GM12875 (cell line): ENCODE results near the gene NPR1.

Experiments used
- H3K4me3 ChIP-seq: one replicate; pipeline ENCODE4 v1.5.1; 2011; ENCODE audit warnings: low read depth, low read length, control low read depth
- CTCF ChIP-seq: IDR thresholded peaks from 2 replicates; pipeline ENCODE4 v1.5.1; 2011; ENCODE audit warnings: low read depth, mild to moderate bottlenecking, control low read depth, inconsistent platforms, low read length, moderate library complexity, borderline replicate concordance; ENCODE audit not compliant: insufficient read depth

The NPR1 gene

GRCh38 chr1:153649137-153649862, 29.2 kb upstream of the NPR1 start:
- no peak overlapping the region for H3K4me3 ChIP-seq
- TF ChIP-seq CTCF, result no peak

- TF ChIP-seq CTCF, result no peak
- no peak overlapping the region for H3K4me3 ChIP-seq
Measured at GRCh38 chr1:153649863-153650235, 28.6 kb upstream of the NPR1 start.

GRCh38 chr1:153651771-153652170, 26.7 kb upstream of the NPR1 start:
- TF ChIP-seq CTCF, result no peak
- H3K4me3 ChIP-seq, result no peak overlapping the region

GRCh38 chr1:153652805-153653500, 25.5 kb upstream of the NPR1 start:
- no peak for TF ChIP-seq CTCF
- H3K4me3 ChIP-seq, result no peak overlapping the region

DNA sequence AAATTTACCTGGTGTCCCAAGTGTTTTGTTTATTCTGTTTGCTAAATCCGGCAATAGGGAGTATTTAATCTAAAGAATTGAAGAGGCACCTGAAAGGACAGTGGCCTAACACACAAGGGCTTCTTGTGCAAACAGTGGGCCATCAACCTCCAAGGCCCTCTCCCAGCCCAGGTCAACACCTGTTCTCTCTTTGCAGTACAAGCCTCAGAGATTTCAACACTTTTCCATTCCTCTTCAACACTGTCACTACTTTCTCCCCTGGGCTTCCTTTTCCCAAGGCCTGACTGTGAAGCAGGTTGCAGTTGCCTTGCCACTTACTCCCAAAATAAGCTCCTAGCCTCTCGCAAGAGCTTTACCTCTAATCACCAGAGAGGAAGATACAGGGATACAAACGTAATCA, 23.2 kb upstream of the NPR1 start:
- no peak for TF ChIP-seq CTCF
- no peak overlapping the region for H3K4me3 ChIP-seq

DNA sequence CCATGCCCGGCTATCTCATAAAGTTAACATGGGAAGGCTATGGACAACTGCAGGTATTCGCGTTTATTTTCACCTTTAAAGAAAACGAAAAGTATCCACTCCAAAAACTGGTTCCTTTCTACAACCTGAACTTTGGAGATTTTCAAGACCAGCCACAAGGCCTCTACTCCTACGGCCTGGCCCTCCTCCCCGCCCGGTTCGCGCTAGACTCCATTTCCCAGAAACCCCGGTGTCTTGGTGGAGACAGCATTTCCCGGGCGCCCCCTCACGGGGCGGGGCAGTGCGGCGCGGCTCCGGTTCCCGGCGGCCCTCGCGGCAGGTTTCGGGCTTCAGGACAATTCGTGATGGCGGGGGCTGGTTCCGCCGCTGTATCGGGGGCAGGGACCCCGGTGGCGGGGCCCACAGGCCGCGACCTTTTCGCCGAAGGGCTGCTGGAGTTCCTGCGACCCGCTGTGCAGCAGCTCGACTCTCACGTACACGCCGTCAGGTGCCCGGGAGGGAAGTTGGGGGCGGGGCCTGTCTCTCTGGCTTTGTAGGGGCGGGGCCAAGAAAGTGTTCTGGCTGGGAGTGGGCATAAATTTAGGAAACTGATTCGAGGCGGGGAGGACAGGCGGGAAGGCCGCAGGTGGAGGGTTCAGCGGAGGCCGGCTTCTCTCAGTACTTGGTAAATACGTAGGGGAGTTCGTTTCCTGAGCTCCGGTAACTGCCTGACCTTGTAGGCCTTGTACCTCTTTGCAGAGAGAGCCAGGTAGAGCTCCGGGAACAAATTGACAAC, 19.9 kb upstream of the NPR1 start, which contains the start of gene SNAPIN:
TSS of gene SNAPIN (plus strand) at position 304 of the 775 bp plus-strand sequence. CDS start at position 345, 41 bp downstream.
- no peak for TF ChIP-seq CTCF
- H3K4me3 ChIP-seq, result peak within 1 kb of the TSS; percentile 64
